HG03457 (cell line): ENCODE measurements around the gene TMTC1.
"Not testable (repeated sequence)": the region's sequence is repeated elsewhere in the genome, so short reads cannot be mapped to it uniquely, and the experiment has no call there.

Experiments
- ATAC-seq: cut with Tn5 transposase; IDR thresholded peaks from one replicate; pipeline ENCODE4 v1.9.1; 2021; ENCODE audit warnings: moderate number of reproducible peaks; ENCODE audit not compliant: unreplicated experiment

Gene TMTC1

DNA sequence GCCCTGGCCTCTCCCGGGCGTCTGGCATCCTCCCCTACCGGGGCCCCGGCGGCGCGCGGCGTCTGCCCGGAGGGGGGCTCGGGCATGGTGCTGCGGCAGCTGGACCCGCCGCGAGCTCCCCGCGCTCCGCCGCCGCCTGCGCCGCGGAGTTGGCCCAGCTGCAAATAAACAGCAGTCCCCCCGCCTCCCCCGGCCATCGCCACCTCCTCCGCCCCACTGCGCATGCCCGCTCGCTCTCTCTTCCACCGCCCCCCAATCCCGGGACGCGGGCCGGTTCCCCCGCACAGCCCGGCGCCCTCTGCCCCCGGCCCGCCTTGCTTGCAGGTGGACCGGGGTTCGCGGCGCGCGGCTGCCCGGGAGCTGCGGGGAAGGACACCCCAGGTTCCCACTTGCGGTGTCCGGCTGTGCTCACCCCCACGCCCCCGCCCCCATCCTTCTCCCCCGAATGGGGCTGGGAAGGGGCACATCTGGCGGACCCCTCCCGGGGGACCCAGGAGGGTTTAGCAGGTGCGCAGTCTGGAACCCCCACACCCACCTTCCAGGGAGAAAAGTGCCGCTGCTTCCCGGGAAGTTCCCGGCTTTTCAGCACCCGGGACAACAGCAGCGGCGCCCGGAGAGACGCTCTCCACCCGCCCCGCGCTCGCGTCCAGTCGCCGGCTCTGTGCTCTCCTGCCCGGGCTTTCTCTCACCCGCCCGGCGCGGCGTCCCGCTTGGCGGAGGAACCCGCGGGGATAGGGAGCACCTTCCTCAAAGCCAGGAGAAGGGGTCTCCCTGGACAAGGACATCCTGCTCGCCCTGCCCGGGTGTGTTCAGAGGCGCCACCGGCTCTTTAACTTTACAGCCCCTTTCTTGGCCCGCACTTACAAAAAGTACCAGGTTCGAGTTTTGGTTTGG, at the start of gene TMTC1:
TSS of gene TMTC1 (minus strand) at position 170 of the 894 bp plus-strand sequence. CDS start 191 bp downstream, outside the sequence.
- no peak for ATAC-seq

DNA sequence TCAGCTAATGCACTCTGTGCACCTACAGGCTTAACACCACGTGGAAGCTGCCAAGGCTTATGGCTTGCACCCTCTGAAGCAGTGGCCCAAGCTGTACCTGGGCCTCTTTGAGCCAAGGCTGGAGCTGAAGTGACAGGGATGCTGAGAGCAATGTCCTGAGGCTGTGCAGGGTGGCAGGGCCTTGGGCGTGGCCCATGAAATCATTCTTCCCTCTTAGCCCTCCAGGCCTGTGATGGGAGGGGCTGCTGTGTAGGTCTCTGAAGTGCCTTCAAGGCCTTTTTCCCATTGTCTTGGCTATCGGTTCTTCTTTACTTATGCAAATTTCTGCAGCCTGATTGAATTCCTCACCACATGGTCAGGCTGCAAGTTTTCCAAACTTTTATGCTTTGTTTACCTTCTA, 47.4 kb upstream of the TMTC1 start:
- ATAC-seq, result no peak

DNA sequence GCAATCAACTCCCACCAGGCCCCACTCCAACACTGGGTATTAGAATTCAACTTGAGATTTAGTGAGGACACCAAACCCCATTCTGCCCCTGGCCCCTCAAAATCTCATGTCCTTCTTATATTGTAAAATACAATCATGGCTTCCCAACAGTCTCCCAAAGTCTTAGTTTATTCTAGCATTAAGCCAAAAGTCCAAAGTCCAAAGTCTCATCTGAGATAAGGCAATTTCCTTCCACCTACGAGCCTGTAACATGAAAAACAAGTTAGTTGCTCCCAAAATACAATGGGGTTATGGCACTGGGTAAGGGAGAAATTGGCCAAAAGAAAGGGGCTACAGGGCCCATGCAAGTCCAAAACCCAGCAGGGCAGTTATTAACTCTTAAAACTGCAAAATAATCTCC, 46.6 kb upstream of the TMTC1 start:
- no peak for ATAC-seq

DNA sequence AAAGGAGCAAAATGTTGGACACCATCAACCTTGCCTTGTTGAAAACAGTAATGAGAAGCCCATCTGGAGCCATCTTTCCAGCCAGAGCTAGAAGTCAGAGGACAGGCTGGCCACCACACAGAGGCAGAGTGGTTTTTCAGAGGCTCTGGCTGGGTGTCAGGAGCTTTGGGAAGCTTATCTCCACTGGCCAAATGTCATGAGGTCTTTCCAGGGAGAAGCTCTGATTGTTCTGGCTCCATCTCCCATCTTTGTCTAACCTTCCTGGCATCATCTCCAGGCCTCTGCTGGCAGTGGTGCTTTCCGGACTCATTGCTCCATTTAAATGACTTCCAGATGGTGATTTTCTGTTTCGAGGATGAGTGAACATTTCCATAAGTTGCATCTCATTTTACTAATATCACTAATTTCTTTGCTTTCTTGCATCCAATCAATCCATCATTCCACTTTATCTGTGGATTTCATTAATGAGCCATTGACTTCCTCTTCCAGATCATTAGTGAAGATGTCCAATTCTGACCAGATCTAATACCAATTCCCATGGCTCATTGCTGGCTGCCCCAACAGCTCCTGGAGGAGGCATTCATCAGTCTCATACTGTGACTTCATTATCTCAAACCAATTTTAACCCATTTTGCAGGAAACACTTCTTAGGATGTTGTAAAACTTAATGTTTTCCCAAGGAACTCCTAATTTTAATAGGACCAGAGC, 35.3 kb upstream of the TMTC1 start:
- no peak for ATAC-seq

DNA sequence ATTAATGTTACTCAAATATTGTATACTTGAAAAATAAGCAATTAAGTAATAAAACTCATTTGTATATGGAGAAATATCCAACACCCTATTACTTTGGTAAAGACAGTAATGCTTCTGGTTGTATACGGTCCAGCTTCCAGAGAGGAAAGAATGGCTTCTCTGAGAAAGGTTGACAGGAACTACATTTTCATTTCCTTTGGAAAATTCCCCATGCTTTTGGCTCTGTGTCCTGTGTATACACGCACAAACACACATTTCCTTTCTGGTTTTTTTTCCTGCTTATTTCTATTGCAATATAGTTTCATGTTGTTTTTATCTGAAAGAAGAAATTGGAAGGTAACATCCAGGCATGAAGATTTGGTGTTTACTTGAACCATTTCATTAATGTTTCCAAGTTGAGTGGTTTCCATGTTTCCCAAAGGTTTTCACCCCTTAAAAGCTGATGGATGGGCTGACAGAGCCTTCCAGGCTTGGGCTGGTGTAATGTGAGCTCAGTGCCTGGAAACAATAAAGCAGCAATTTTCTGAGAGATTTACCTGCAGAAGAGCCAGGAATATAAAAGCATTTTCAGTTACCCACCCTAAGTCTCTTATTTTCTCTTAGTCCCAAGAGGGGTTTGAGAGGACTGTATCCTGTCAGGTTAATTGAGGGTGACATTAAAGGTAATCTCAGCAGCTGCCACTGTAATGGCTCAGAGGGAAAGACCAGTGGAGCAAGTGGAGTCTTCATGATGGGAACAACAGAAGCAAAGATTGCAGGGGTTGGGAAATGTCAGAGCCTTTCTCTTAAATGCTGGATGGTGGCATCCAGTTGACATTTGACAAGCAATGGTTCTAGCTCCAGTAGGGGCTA, 33.4 kb upstream of the TMTC1 start:
- no peak for ATAC-seq

DNA sequence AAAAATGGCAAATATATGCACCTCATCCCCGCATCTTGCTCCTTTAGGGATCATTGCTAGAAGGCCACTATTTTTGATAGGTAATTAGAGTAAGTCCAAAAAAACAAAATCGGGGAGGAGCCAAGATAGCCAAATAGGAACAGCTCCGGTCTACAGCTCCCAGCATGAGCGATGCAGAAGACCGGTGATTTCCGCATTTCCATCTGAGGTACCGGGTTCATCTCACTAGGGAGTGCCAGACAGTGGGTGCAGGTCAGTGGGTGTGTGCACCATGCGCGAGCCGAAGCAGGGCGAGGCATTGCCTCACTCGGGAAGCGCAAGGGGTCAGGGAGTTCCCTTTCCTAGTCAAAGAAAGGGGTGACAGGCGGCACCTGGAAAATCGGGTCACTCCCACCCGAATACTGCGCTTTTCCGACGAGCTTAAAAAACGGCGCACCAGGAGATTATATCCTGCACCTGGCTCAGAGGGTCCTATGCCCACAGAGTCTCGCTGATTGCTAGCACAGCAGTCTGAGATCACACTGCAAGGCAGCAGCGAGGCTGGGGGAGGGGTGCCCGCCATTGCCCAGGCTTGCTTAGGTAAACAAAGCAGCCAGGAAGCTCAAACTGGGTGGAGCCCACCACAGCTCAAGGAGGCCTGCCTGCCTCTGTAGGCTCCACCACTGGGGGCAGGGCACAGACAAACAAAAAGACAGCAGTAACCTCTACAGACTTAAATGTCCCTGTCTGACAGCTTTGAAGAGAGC, 26.0 kb upstream of the TMTC1 start:
- ATAC-seq, result not testable (repeated sequence)

DNA sequence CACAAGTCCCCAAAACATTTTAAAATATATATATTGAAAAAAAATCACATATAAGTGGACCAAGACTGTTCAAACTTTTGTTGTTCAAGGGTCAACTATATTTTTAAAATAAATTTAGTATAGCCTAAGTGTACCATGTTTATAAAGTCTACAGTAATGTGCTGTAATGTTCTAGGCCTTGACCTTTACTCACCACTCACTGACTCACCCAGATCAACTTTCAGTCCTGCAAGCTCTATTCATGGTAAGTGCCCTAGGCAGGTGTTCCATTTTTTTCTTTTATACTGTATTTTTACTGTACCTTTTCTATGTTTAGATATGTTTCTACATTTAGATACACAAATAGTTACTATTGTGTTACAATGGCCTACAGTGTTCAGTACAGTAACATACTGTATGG, 23.4 kb upstream of the TMTC1 start:
- ATAC-seq, result no peak

DNA sequence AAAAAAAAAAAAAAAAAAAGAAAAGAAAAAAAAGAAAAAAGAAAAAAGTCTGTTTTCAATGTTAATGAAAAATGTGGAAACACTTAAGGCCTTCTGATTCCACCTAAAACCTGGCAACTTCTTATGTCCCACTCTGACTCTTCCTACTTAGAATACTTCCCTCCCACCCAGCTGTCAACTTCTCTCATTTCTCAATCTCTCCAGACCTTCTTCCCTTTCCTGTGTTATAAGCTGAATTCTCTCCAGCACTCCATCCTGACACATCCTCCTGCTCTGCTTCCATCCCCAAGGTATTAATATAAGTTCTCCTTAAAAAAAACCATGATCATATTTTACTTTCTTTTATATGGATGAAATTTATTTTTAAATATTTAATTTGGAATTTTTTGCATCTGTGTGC, 20.3 kb upstream of the TMTC1 start:
- ATAC-seq, result no peak

DNA sequence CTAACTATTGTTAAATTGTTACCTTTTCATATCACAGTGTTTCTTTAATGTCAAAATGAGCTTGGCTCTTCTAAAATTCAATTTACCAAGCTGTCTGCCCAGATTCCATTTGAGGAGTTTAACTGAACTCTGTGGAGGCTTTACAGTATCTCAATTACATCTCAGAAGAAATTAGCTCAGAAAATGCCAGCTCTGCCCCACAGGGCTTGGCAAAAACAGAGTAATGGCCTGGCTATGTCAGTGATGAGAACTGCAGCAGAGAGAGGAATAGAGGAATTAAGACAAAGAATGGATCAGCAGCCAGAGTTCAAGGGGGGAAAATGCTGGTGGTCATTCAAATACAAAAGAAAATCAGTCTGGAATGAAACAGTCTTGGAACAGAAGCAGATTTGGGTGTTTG, 15.8 kb upstream of the TMTC1 start:
- ATAC-seq, result no peak

DNA sequence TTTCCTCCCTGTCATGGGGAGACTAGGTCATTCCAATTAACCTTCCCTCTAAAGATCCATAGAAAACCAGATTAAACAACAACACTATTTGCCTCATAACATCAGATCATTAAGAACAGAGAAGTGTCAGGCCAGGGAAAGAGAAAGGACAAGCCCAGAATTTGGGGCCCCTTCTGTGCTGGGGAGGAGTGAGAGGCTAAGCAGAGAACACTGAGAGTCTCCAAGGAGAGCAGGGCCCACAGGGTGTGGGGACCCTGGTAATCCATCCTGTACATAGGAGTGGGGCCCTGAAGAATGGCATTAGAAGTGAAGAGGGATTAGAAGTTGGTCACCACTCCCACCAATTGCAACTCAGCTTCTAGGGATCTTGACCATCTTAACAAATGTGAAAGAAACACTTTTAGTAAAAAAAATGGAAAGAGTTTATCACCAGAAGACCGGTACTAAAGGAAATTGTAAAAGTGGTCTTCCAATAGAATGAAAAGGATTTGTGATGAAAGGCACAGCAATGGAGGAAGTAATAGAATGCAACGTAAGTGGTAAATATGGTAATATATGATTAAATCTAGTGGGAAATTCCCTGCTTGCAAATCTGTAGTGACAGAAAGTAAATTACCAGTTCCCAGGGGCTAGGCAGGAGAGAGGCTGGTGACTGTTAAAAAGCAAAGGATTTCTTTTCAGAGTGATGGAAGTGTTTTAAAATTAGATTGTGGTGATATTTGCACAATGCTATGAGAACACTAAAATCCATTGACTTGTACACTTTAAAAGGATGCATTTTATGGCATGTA, 14.0 kb upstream of the TMTC1 start:
- ATAC-seq, result no peak

DNA sequence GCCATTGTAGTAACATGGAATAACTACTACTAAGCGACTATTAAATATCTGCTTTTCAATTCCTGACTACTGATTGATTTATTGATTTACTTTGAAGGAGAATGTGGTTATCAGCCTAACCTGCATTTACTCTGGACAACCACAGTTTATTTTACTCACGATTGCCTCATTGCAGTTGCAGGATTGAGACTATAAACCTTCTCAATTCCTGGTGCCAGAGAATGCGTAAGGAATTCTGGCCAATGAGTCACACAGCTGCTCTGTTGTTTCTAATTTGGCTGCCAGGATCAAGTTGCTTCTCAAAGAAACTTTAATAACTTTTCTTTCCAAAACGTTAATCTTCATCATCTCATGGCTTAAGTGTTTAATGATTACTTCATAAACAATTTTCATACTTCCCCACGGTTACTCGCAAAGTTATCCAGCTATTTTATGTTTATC, 13.1 kb upstream of the TMTC1 start:
- no peak for ATAC-seq

DNA sequence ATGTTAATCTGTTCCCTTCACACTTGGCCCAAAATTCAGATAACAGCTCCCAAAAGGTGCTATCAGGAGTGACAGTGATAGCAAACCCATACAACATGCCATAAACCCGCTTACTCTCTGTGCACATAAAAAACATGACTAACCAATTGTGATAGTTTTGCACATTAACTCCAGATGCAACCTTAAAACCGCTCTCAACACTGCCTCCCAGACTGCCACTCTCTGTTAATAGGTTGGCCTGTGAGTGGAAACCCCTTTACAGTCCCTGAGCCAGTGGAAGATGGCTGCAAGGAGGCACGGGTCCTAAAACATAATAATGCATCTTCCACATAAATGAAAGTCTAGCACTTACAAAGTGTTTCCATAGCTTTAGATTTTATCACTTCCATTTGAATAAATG, 12.0 kb upstream of the TMTC1 start:
- no peak for ATAC-seq

DNA sequence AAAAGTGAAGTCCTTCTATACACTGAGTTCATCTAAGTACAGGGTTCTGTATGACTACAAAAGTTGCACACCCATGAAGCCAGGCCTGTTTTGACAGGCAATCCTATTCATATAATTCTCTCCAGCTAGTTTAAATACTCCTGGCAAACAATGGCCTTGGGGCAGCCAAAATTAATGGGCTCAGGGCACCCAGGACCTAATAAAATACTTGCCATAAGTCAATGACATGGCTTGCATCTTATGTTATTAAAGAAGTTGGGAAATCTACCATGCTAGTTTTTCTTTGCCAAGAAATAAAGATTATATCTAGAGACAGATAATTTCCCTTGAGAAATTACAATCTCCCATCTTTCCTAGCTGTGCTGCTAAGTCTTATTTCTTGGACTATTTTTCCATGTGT, 11.1 kb upstream of the TMTC1 start:
- ATAC-seq, result no peak

DNA sequence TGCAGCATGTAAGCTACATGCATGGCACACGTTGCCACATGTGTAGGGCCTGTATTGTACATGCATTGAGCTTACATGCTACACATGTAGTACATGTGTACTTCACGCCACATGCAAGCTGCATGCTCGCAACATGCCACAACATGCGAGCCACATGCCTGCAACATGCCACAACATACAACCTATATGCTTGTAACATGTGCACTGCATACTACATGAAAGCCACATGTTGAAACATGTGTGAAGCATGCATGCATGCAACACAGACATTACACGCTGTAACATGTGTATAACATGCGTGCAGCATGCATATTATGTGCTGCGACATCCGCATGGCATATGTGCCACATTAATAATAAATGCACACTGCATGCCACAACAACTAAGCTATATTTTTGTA, 9.1 kb upstream of the TMTC1 start:
- ATAC-seq, result no peak

DNA sequence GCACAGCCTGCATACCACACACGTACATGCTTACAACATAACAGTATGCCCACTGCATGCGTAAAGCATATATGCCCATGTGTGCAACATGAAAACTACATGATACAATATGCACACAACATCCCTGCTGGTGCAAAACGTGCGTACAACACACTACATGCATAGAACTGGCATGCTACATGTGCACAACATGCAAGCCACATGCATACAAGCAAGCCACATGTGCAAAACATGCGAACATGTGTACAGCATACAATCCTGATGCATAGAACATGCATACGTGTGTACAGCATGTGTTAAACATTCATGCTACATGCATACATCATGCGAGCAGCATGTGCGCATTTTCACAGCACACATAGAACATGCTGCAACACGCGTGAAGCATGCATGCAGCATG, 8.4 kb upstream of the TMTC1 start:
- ATAC-seq, result no peak

DNA sequence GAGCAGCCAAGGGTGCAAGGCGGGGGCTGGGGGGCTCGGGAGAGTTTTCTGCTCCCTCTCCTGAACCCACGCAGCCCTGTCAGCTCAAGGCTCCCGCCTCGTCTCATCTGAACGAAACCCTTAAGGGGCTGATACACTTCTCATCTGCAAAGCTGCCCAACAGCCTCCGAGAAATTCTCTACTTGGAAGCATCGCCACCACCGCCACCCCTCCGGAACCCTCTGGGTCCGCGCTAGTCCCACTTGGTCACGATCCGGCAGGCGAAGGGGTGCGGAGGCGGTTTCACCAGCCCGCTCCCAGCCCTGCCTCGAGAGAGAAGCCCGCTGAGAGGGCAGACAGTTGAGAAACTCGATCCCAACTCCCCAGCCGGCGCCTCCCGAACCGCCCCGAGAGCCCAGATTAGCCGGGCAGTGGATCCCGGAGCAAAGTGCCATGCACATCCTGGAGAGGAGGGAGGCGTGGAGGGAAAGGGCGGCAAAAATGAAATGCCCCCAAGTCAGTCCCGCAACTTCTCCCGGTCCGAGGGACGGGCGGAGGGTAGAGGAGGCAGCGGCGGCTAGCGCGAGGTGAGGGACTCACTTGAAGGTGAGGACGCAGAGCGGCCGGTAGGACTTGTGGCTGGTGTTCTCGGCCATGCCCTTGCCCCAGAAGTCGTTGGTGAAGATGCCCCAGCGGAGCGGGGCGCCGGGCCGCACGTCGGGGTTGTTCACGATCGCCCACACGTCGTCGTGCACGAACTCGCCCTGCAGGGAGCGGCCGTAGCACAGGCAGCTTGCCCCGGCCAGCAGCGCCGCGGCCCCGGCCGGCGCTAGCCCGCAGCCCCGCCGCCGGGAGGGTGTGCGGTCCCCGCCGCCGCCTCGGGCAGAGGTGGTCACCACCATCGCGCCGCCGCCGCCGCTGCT, 620 bp downstream of the TMTC1 start:
- ATAC-seq, result peak; percentile 9

DNA sequence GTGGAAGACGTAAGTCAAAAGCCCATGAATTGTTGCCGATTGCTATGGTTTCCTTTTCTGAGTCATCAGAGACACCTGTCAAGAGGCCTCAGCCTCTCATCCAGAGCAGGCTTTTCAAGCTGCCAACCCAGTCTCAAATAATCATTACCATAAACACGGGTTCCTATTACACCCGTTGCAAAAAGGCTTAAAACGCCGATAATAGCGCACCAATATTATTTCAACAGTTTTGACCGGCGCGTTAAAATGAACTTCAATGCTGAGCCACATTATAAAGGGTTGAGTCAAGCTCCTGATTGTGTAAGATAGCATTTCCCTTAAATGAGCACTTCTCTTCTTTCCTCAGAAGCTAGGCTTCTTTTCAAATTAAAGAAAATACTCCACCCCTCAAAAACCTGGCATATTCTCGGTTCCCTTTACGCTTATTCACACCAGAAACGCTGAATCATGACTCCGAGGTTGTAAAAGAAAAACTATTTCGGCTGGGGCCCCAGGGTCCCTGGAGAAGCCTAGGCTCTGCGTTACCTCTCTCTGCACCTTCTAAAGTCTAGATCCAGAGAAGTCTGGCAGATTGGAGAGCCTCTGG, 1.4 kb downstream of the TMTC1 start:
- ATAC-seq, result peak; percentile 47

DNA sequence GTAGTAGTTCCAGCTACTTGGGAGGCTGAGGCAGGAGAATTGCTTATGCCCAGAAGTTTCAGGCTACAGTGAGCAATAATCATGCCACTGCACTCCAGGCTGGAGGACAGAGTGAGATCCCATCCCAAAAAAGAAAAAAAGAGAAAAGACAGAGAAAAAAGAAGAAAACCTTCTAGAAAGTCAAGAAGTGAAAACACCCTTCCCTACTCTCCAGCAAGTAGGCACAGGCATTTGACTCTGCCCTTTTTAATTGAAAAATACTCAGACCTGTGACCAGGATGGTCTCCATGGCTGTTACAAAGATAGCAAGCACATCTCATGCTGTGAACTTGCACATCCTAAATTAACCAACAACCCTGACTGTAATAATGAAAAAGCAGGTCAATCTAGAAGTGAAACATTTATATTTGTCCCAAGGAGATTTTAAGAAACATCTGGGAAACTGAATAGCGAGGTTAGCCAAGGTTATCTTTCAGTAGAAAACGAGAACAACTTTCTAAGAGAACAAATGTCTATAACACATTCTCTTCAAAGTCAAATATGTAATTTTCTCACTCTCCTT, 2.0 kb downstream of the TMTC1 start:
- peak; percentile 24 for ATAC-seq
